Measurements from ENCODE around the gene GPR12.

Gene GPR12

DNA sequence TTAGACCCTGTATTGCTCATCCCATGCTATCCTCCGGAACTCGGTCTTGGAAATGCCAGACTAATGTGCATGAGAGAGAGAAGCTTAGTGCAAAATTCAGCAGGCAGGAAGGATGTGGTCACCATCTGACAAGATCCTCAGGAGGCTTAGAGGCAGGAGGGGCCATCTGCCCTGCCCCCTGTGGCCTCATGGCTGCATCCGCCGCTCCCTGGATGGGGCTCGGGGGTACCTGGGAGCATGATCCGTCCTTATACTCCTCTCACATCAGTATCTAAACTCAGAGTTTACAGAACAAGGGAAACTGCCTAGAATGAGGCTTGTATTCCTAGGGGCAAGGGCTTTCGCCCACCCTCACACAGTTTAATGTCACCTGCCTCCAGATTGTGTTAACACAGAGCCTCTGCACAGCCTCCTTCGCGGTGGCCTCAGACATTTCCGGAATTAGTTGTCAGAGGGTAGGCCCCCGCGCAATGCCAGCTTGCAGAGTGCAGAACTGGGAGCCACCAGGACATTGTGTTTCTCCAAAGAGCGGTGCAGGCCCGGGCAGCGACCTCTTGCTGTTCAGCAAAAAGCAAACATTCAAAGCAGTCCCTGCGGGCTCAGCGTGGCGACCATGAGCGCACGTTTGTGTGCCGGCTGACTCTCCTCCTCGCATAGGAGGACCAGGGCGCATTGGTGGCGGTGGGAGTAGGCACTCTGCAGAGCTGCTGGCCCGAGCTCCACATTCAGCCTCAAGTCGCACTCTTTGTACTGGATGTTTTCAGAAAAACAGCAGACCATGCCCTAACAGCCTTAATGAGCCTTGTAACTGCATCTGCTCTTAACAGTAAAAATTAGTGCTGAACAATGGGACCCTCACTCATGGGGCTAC lies 39.1 kb downstream of the GPR12 start:
- Histone ChIP-seq H3K36me3 (ENCODE audit: control insufficient read depth in 5 of 5, insufficient read depth in 5 of 5, low read length in 5 of 5) (no peaks in the 10 kb centered on the region), H3K9me3 (ENCODE audit: control insufficient read depth in 5 of 5, low read length in 5 of 5) (no peaks in the 10 kb centered on the region), H3K27me3 (ENCODE audit: control insufficient read depth in 5 of 5, insufficient read depth in 4 of 5, low read length in 5 of 5) (peaks cover 0 to 4% (median 0%) of the 10 kb centered on the region in 5 donors), H3K9ac (ENCODE audit: low read length in 5 of 5) (no peak overlapping the region), H3K4me1 (ENCODE audit: control insufficient read depth in 5 of 5, insufficient read depth in 5 of 5, low read length in 5 of 5) (peaks cover 0 to 6% (median 2%) of the 10 kb centered on the region in 5 donors), H3K27ac (ENCODE audit: low read depth, low read length) (no peak overlapping the region), H3K4me3 (ENCODE audit: low read depth in 1 of 5, low read length in 5 of 5) (no peak overlapping the region)

DNA sequence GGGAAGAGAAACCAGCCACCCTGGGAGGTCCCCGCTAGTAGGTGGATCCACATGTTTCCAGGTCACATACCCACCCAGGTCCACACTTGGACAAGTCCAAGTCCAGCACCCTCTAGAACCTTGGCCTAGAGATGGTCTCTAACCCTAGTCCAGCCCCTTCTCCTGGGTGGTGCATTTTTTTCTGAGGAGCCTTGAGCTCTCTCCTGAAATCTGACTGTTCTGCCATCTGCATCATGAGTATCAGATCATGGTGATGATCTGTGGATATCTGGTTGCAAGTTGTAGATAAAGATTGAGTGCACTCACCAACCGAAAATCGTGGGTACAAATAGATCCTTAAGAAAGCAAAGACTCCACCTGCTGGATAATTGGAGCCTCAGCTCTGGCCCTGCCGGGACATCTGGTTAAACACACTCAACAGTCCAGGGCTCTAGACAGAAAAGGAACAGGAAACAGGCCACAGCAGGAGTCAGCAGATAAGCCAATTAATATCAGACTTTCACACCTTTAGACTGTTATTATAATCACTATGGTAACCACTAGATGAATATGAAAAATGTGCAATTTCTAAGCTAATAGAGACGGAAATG lies 41.1 kb downstream of the GPR12 start:
- H3K27me3 ChIP-seq (ENCODE audit: control insufficient read depth in 5 of 5, insufficient read depth in 4 of 5, low read length in 5 of 5), result peaks cover 0 to 4% (median 0%) of the 10 kb centered on the region in 5 donors
- H3K27ac ChIP-seq (ENCODE audit: low read depth, low read length), result no peak overlapping the region
- peaks cover 0 to 6% (median 2%) of the 10 kb centered on the region in 5 donors for H3K4me1 ChIP-seq (ENCODE audit: control insufficient read depth in 5 of 5, insufficient read depth in 5 of 5, low read length in 5 of 5)
- H3K4me3 ChIP-seq (ENCODE audit: low read depth in 1 of 5, low read length in 5 of 5), result no peak overlapping the region
- no peaks in the 10 kb centered on the region for H3K9me3 ChIP-seq (ENCODE audit: control insufficient read depth in 5 of 5, low read length in 5 of 5)
- no peaks in the 10 kb centered on the region for H3K36me3 ChIP-seq (ENCODE audit: control insufficient read depth in 5 of 5, insufficient read depth in 5 of 5, low read length in 5 of 5)
- no peak overlapping the region for H3K9ac ChIP-seq (ENCODE audit: low read length in 5 of 5)

DNA sequence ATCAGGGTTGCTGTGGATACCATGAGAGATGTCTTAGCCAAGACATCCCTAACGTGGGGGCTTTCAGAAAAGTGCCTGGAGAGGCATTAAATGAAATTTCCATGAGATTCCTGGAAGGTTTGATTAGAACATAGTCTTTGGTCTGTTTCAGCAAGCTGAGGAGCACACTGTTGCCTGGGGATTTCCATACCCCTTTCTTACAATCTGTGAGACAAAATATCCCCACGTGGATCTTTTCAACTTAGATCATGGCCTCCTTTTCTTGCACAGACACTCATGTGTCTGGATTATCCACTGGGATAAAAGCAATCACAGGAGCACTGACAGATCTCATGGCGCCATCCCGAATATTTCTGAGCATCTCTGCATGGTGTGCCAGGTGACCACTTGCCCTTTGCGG lies 41.7 kb downstream of the GPR12 start:
- H3K9me3 ChIP-seq (ENCODE audit: control insufficient read depth in 5 of 5, low read length in 5 of 5), result no peaks in the 10 kb centered on the region
- peaks cover 0 to 4% (median 0%) of the 10 kb centered on the region in 5 donors for H3K27me3 ChIP-seq (ENCODE audit: control insufficient read depth in 5 of 5, insufficient read depth in 4 of 5, low read length in 5 of 5)
- H3K27ac ChIP-seq (ENCODE audit: low read depth, low read length), result no peak overlapping the region
- no peaks in the 10 kb centered on the region for H3K36me3 ChIP-seq (ENCODE audit: control insufficient read depth in 5 of 5, insufficient read depth in 5 of 5, low read length in 5 of 5)
- H3K9ac ChIP-seq (ENCODE audit: low read length in 5 of 5), result no peak overlapping the region
- peaks cover 0 to 6% (median 2%) of the 10 kb centered on the region in 5 donors for H3K4me1 ChIP-seq (ENCODE audit: control insufficient read depth in 5 of 5, insufficient read depth in 5 of 5, low read length in 5 of 5)
- H3K4me3 ChIP-seq (ENCODE audit: low read depth in 1 of 5, low read length in 5 of 5), result no peak overlapping the region

DNA sequence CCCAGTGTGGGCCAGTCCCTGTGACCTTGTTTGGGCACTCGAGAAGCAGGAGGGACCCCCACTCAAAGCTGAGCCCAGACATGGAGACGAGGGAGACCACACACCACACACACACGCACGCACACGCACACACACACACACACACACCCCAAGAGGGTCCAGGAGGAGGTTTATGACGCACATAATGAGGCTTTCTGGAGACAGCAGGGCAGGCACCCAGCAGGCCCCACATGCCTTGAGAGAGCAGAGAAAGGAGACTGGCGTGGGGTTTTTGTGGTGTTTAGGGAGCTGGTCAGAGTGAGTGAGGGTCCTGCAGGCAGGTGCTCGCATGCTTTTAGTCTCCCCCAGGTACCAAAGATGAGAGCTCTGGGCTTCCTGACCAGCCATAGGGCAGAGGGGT lies 42.4 kb downstream of the GPR12 start:
- Histone ChIP-seq H3K4me1 (ENCODE audit: control insufficient read depth in 5 of 5, insufficient read depth in 5 of 5, low read length in 5 of 5) (peaks cover 0 to 6% (median 2%) of the 10 kb centered on the region in 5 donors), H3K4me3 (ENCODE audit: low read depth in 1 of 5, low read length in 5 of 5) (no peak overlapping the region), H3K27ac (ENCODE audit: low read depth, low read length) (no peak overlapping the region)

DNA sequence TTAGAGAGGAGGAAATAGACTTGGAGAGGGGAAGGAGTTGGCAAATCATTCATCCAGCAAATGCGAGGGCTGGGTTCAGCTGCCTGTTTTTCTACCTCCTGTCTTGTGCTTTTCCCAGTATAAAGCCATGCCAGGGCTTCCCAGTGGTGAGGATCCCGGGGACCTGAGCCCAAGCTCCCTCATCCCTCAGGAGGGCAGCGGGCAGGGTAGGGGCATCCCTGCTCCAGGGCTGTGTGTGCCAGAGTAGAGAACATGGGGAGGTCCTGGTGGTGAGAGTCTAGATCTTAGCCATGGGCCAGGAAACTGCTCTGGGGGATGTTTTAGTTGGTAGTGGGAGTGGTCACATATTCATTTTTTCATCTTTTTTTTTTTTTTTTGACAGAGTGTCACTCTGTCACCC lies 43.6 kb downstream of the GPR12 start:
- H3K9ac ChIP-seq (ENCODE audit: low read length in 5 of 5), result no peak overlapping the region
- H3K27me3 ChIP-seq (ENCODE audit: control insufficient read depth in 5 of 5, insufficient read depth in 4 of 5, low read length in 5 of 5), result peaks cover 0 to 4% (median 0%) of the 10 kb centered on the region in 5 donors
- H3K4me3 ChIP-seq (ENCODE audit: low read depth in 1 of 5, low read length in 5 of 5), result no peak overlapping the region

More for the DNA sequence above, 42.4 kb downstream of the GPR12 start:
- H3K36me3 ChIP-seq (ENCODE audit: control insufficient read depth in 5 of 5, insufficient read depth in 5 of 5, low read length in 5 of 5), result no peaks in the 10 kb centered on the region
- no peak overlapping the region for H3K9ac ChIP-seq (ENCODE audit: low read length in 5 of 5)
- H3K9me3 ChIP-seq (ENCODE audit: control insufficient read depth in 5 of 5, low read length in 5 of 5), result peaks cover 0 to 2% (median 0%) of the 10 kb centered on the region in 5 donors
- peaks cover 0 to 4% (median 0%) of the 10 kb centered on the region in 5 donors for H3K27me3 ChIP-seq (ENCODE audit: control insufficient read depth in 5 of 5, insufficient read depth in 4 of 5, low read length in 5 of 5)

DNA sequence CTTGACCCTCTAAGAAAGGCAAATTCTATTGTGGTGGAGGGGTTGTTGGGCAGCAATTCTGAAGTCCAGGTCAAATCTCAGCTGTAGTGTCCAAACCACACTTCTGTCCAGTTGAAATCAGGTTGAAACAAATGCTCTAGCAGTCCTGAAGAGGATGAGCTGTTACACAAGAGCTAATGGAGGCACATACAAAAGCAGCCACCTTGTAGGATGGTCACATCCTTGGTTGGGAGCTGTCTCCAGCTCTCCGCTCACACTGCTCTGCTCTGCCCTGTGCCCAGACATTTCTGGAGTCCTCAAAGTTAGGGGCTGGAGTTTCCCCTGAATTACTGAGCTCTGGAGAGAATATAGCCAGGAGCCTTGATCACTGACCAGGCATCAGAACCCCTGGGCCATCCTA lies 47.2 kb downstream of the GPR12 start:
- H3K27ac ChIP-seq (ENCODE audit: low read depth, low read length), result no peak overlapping the region
- peaks cover 0 to 3% (median 0%) of the 10 kb centered on the region in 5 donors for H3K9me3 ChIP-seq (ENCODE audit: control insufficient read depth in 5 of 5, low read length in 5 of 5)
- no peaks in the 10 kb centered on the region for H3K4me1 ChIP-seq (ENCODE audit: control insufficient read depth in 5 of 5, insufficient read depth in 5 of 5, low read length in 5 of 5)
- no peaks in the 10 kb centered on the region for H3K36me3 ChIP-seq (ENCODE audit: control insufficient read depth in 5 of 5, insufficient read depth in 5 of 5, low read length in 5 of 5)
- peaks cover 0 to 7% (median 2%) of the 10 kb centered on the region in 5 donors for H3K27me3 ChIP-seq (ENCODE audit: control insufficient read depth in 5 of 5, insufficient read depth in 4 of 5, low read length in 5 of 5)
- H3K4me3 ChIP-seq (ENCODE audit: low read depth in 1 of 5, low read length in 5 of 5), result no peak overlapping the region
- no peak overlapping the region for H3K9ac ChIP-seq (ENCODE audit: low read length in 5 of 5)

More for the DNA sequence above, 43.6 kb downstream of the GPR12 start:
- Histone ChIP-seq H3K27ac (ENCODE audit: low read depth, low read length) (no peak overlapping the region), H3K9me3 (ENCODE audit: control insufficient read depth in 5 of 5, low read length in 5 of 5) (peaks cover 0 to 3% (median 0%) of the 10 kb centered on the region in 5 donors), H3K36me3 (ENCODE audit: control insufficient read depth in 5 of 5, insufficient read depth in 5 of 5, low read length in 5 of 5) (no peaks in the 10 kb centered on the region), H3K4me1 (ENCODE audit: control insufficient read depth in 5 of 5, insufficient read depth in 5 of 5, low read length in 5 of 5) (peaks cover 0 to 5% (median 2%) of the 10 kb centered on the region in 5 donors)

DNA sequence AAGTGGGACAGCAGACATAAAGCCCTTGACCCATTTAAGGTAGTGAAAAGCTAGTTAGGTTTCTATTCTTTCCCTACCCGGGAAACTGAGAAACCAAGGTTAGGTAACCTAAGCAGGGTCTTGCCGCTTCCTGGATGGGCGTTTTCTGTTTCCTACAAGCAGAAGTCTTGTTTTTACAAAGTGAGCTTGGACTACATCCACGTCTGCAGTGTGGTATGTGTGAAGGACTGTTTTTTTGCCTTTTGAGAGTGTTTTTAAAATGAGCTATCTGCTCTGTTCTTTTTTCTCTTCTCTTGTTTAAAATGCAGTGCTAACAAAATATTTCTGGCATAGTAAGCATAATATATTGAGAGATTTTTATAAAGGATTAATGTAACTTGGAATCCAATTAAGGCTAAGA lies 49.4 kb downstream of the GPR12 start:
- H3K27me3 ChIP-seq (ENCODE audit: control insufficient read depth in 5 of 5, insufficient read depth in 4 of 5, low read length in 5 of 5), result peaks cover 0 to 5% (median 2%) of the 10 kb centered on the region in 5 donors
- peaks cover 0 to 3% (median 0%) of the 10 kb centered on the region in 5 donors for H3K9me3 ChIP-seq (ENCODE audit: control insufficient read depth in 5 of 5, low read length in 5 of 5)
- no peak overlapping the region for H3K9ac ChIP-seq (ENCODE audit: low read length in 5 of 5)
- no peaks in the 10 kb centered on the region for H3K4me1 ChIP-seq (ENCODE audit: control insufficient read depth in 5 of 5, insufficient read depth in 5 of 5, low read length in 5 of 5)
- no peak overlapping the region for H3K4me3 ChIP-seq (ENCODE audit: low read depth in 1 of 5, low read length in 5 of 5)
- no peak overlapping the region for H3K27ac ChIP-seq (ENCODE audit: low read depth, low read length)
- H3K36me3 ChIP-seq (ENCODE audit: control insufficient read depth in 5 of 5, insufficient read depth in 5 of 5, low read length in 5 of 5), result no peaks in the 10 kb centered on the region

DNA sequence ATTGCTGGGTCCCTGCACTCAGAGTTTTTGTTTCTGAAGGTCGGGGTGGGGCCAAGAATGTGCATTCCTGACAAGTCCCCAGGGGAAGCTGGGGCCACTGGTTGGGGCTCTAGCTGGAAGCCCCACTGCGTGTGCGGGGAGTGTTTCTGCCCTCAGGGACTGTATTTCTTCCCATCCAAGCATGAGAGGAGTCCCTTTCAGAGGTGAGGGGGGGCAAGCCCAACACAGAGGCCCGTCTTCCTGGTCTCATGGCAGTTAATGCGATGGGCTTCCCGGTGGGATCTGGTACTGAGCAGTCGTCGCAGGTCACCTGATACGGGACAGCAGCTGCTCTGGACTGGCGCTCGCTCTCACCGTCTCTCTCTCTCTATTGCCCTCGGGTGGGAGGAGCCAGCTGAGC lies 50.4 kb downstream of the GPR12 start:
- Histone ChIP-seq H3K27ac (ENCODE audit: low read depth, low read length) (no peak overlapping the region), H3K9ac (ENCODE audit: low read length in 5 of 5) (no peak overlapping the region), H3K4me3 (ENCODE audit: low read depth in 1 of 5, low read length in 5 of 5) (no peak overlapping the region), H3K36me3 (ENCODE audit: control insufficient read depth in 5 of 5, insufficient read depth in 5 of 5, low read length in 5 of 5) (no peaks in the 10 kb centered on the region), H3K9me3 (ENCODE audit: control insufficient read depth in 5 of 5, low read length in 5 of 5) (peaks cover 0 to 3% (median 0%) of the 10 kb centered on the region in 5 donors), H3K27me3 (ENCODE audit: control insufficient read depth in 5 of 5, insufficient read depth in 4 of 5, low read length in 5 of 5) (peaks cover 0 to 7% (median 5%) of the 10 kb centered on the region in 5 donors), H3K4me1 (ENCODE audit: control insufficient read depth in 5 of 5, insufficient read depth in 5 of 5, low read length in 5 of 5) (no peaks in the 10 kb centered on the region)

DNA sequence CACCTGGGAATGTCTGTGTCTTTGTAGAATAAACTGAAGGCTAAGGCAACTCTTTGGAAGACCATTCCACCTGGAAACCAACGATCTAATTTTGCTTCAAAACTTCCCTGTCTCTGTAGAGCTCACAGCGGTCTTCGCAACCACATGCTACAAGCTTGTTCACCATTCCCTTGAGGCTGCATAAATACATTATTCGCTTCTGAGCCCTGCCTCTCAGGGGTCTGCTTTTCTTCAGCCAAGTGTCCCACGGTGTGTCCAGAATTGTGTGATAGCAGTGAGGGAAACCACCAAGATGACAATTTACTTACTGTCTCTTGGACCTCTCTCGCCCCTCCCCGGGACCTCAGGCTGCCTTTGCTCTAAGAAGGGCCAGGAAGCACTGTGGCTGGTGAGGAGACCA lies 51.1 kb downstream of the GPR12 start:
- H3K27me3 ChIP-seq (ENCODE audit: control insufficient read depth in 5 of 5, insufficient read depth in 4 of 5, low read length in 5 of 5), result peaks cover 0 to 7% (median 5%) of the 10 kb centered on the region in 5 donors
- no peak overlapping the region for H3K9ac ChIP-seq (ENCODE audit: low read length in 5 of 5)

DNA sequence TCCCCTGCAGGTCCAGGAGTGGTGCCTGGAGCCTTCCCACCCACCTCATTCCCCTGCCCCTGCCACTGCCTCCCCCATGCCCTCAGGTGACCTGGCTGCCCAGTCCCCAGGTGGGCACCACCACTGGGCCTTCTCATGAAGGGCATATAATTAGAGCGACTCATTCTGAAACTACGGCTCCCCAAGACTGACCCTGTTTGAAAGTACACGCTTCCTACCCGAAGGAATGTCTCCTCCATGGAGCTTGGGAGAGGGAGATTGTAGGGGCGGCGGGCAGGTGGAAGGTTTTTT lies 52.6 kb downstream of the GPR12 start:
- no peak overlapping the region for H3K9ac ChIP-seq (ENCODE audit: low read length in 5 of 5)
- H3K4me1 ChIP-seq (ENCODE audit: control insufficient read depth in 5 of 5, insufficient read depth in 5 of 5, low read length in 5 of 5), result no peaks in the 10 kb centered on the region
- H3K9me3 ChIP-seq (ENCODE audit: control insufficient read depth in 5 of 5, low read length in 5 of 5), result peaks cover 0 to 3% (median 0%) of the 10 kb centered on the region in 5 donors
- H3K27me3 ChIP-seq (ENCODE audit: control insufficient read depth in 5 of 5, insufficient read depth in 4 of 5, low read length in 5 of 5), result peaks cover 0 to 7% (median 5%) of the 10 kb centered on the region in 5 donors
- no peak overlapping the region for H3K4me3 ChIP-seq (ENCODE audit: low read depth in 1 of 5, low read length in 5 of 5)
- no peaks in the 10 kb centered on the region for H3K36me3 ChIP-seq (ENCODE audit: control insufficient read depth in 5 of 5, insufficient read depth in 5 of 5, low read length in 5 of 5)
- no peak overlapping the region for H3K27ac ChIP-seq (ENCODE audit: low read depth, low read length)

More for the DNA sequence above, 51.1 kb downstream of the GPR12 start:
- H3K27ac ChIP-seq (ENCODE audit: low read depth, low read length), result no peak overlapping the region
- peaks cover 0 to 3% (median 0%) of the 10 kb centered on the region in 5 donors for H3K9me3 ChIP-seq (ENCODE audit: control insufficient read depth in 5 of 5, low read length in 5 of 5)
- H3K36me3 ChIP-seq (ENCODE audit: control insufficient read depth in 5 of 5, insufficient read depth in 5 of 5, low read length in 5 of 5), result no peaks in the 10 kb centered on the region
- H3K4me3 ChIP-seq (ENCODE audit: low read depth in 1 of 5, low read length in 5 of 5), result no peak overlapping the region
- no peaks in the 10 kb centered on the region for H3K4me1 ChIP-seq (ENCODE audit: control insufficient read depth in 5 of 5, insufficient read depth in 5 of 5, low read length in 5 of 5)
